ENCODE data around the gene CFD. TPM values are rescaled to one million over a fixed set of nuclear protein-coding genes. Genes with fewer than 3 reads are reported as not detected.

Gene CFD
- total and polyA plus RNA-seq, 2 experiments from 2014 or later, result 3.2 to 5.2 TPM

GRCh38 chr19:885536-886224 is 26.2 kb downstream of the CFD start:
- Histone ChIP-seq H2AFZ (no peak overlapping the region), H3K9me3 (ENCODE audit: low read depth) (no peaks in the 10 kb centered on the region), H3K79me2 (ENCODE audit: insufficient read depth) (peaks cover 8% of the 10 kb centered on the region; the same call in 1 of the 2 replicates), H3K4me3 (no peak overlapping the region), H3K36me3 (ENCODE audit: low read depth) (no peaks in the 10 kb centered on the region), H3K4me2 (ENCODE audit: unreplicated experiment) (no peak overlapping the region), H4K20me1 (ENCODE audit: insufficient read depth) (no peaks in the 10 kb centered on the region), H3K9me2 (ENCODE audit: insufficient read depth) (no peaks in the 10 kb centered on the region), H3K27ac (no peak overlapping the region), H3K4me1 (ENCODE audit: insufficient read depth) (no peaks in the 10 kb centered on the region), H3K9ac (no peak overlapping the region), H3K27me3 (replicated peaks; ENCODE audit: insufficient read depth) (no peaks in the 10 kb centered on the region), H3F3A (ENCODE audit: insufficient read depth) (no peaks in the 10 kb centered on the region)
- no peak for TF ChIP-seq EZH2 (IDR thresholded peaks at IDR 0.05; ENCODE audit: insufficient read depth, poor library complexity, severe bottlenecking)
- no peak for TF ChIP-seq EZH2phosphoT487 (IDR thresholded peaks at IDR 0.05; ENCODE audit: insufficient read depth, low read depth)
- in situ Hi-C loops (cut with MboI), result no loop called here
- no peak for DNase-seq
- 94 to 95% methylated on average over 45 to 63 of the region's 64 CpGs for WGBS, 2 experiments (ENCODE audit: low coverage in 1 of 2, low lambda C conversion rate in 2 of 2, missing lambda C conversion rate in 2 of 2)

GRCh38 chr19:887072-887471 is 27.6 kb downstream of the CFD start:
- no peak for TF ChIP-seq EZH2phosphoT487 (IDR thresholded peaks at IDR 0.05; ENCODE audit: insufficient read depth, low read depth)
- no peak for TF ChIP-seq EZH2 (IDR thresholded peaks at IDR 0.05; ENCODE audit: insufficient read depth, poor library complexity, severe bottlenecking)
- Histone ChIP-seq H3K4me1 (ENCODE audit: insufficient read depth) (no peaks in the 10 kb centered on the region), H3K9ac (no peak overlapping the region), H3K9me2 (ENCODE audit: insufficient read depth) (no peaks in the 10 kb centered on the region), H3K27me3 (replicated peaks; ENCODE audit: insufficient read depth) (no peaks in the 10 kb centered on the region), H2AFZ (no peak overlapping the region), H3K4me3 (no peak overlapping the region), H3F3A (ENCODE audit: insufficient read depth) (no peaks in the 10 kb centered on the region), H3K9me3 (ENCODE audit: low read depth) (no peaks in the 10 kb centered on the region), H3K4me2 (ENCODE audit: unreplicated experiment) (no peak overlapping the region), H3K36me3 (ENCODE audit: low read depth) (no peaks in the 10 kb centered on the region), H3K27ac (no peak overlapping the region), H4K20me1 (ENCODE audit: insufficient read depth) (no peaks in the 10 kb centered on the region), H3K79me2 (ENCODE audit: insufficient read depth) (peaks cover 18% of the 10 kb centered on the region)
- in situ Hi-C loops (cut with MboI), result no loop called here
- WGBS, 2 experiments (ENCODE audit: low coverage in 1 of 2, low lambda C conversion rate in 2 of 2, missing lambda C conversion rate in 2 of 2), result 83 to 84% methylated on average over 16 of the region's 16 CpGs
- DNase-seq, result peak; percentile 75

DNA sequence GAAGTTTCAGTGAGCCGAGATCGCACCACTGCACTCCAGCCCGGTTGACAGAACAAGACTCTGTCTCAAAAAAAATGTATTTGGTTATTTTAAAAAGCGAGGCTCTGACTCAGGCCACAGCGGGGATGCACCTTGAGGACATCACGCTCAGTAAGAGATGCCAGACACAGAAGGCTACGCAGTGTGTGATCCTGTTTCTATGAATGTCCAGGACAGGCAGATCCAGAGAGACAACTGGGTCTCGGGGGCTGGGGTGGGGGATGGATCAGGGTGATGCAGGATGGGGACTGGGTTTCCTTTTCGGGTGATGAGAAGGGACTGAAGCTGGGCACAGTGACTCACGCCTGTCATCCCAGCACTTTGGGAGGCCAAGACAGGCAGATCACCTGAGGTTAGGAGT is 28.1 kb downstream of the CFD start:
- H2AFZ ChIP-seq, result no peak overlapping the region
- H3K4me2 ChIP-seq (ENCODE audit: unreplicated experiment), result no peak overlapping the region
- H3F3A ChIP-seq (ENCODE audit: insufficient read depth), result no peaks in the 10 kb centered on the region
- H3K9me2 ChIP-seq (ENCODE audit: insufficient read depth), result no peaks in the 10 kb centered on the region
- no peaks in the 10 kb centered on the region for H3K9me3 ChIP-seq (ENCODE audit: low read depth)
- TF ChIP-seq EZH2 (IDR thresholded peaks at IDR 0.05; ENCODE audit: insufficient read depth, poor library complexity, severe bottlenecking) (no peak), EZH2phosphoT487 (IDR thresholded peaks at IDR 0.05; ENCODE audit: insufficient read depth, low read depth) (no peak)
- H3K27ac ChIP-seq, result no peak overlapping the region
- no peaks in the 10 kb centered on the region for H3K36me3 ChIP-seq (ENCODE audit: low read depth)
- 91 to 94% methylated on average over 10 of the region's 10 CpGs for WGBS, 2 experiments (ENCODE audit: low coverage in 1 of 2, low lambda C conversion rate in 2 of 2, missing lambda C conversion rate in 2 of 2)
- in situ Hi-C loops (cut with MboI), result no loop called here
- H3K27me3 ChIP-seq (replicated peaks; ENCODE audit: insufficient read depth), result no peaks in the 10 kb centered on the region
- no peak for DNase-seq
- no peak overlapping the region for H3K4me3 ChIP-seq
- H3K79me2 ChIP-seq (ENCODE audit: insufficient read depth), result peaks cover 24% of the 10 kb centered on the region
- H3K4me1 ChIP-seq (ENCODE audit: insufficient read depth), result no peaks in the 10 kb centered on the region
- H4K20me1 ChIP-seq (ENCODE audit: insufficient read depth), result no peaks in the 10 kb centered on the region
- no peak overlapping the region for H3K9ac ChIP-seq

DNA sequence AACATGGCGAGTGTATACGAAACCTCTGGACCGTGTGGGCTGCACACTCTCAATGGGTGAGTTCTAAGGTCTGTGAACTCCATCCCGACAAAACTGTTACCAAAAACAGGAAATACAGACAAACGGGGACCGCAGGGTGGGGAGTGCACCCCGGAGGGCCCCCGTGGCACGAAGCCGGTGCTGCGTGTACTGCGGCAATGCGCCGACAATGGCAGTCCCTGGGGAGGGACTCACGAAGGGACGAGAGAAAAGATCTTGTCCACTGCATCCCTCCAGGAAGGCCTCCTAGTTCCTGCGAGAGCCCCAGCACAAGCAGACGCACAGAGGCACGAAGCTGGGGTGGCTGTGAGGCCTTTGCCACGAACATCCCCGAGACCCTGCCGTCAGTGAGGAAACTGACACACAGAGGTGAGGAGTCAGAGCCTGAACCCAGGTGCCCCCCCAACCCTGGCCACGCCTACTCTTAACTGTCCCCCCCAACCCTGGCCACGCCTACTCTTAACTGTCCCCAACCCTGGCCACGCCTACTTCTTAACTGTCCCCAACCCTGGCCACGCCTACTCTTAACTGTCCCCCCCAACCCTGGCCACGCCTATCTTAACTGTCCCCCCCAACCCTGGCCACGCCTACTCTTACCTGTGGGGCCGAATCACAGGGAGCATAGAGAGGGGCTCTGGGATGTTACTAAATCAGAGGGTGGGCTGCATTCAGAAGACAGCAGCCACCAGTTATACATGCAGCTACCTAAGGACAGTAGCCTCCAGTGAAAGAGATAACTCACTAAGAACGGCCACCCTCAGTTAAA is 29.3 kb downstream of the CFD start:
- Histone ChIP-seq H3K9me2 (ENCODE audit: insufficient read depth) (no peaks in the 10 kb centered on the region), H3K4me2 (ENCODE audit: unreplicated experiment) (no peak overlapping the region), H3K4me3 (no peak overlapping the region), H3K79me2 (ENCODE audit: insufficient read depth) (peaks cover 24% of the 10 kb centered on the region), H3F3A (ENCODE audit: insufficient read depth) (peaks cover 3% of the 10 kb centered on the region), H3K4me1 (ENCODE audit: insufficient read depth) (no peaks in the 10 kb centered on the region), H3K27me3 (replicated peaks; ENCODE audit: insufficient read depth) (no peaks in the 10 kb centered on the region), H3K9ac (no peak overlapping the region), H2AFZ (no peak overlapping the region), H3K9me3 (ENCODE audit: low read depth) (no peaks in the 10 kb centered on the region), H3K36me3 (ENCODE audit: low read depth) (no peaks in the 10 kb centered on the region), H4K20me1 (ENCODE audit: insufficient read depth) (no peaks in the 10 kb centered on the region), H3K27ac (no peak overlapping the region)
- in situ Hi-C loops (cut with MboI), result no loop called here
- WGBS, 2 experiments (ENCODE audit: low coverage in 1 of 2, low lambda C conversion rate in 2 of 2, missing lambda C conversion rate in 2 of 2), result 88 to 93% methylated on average over 26 to 30 of the region's 30 CpGs
- DNase-seq, result no peak
- TF ChIP-seq EZH2 (IDR thresholded peaks at IDR 0.05; ENCODE audit: insufficient read depth, poor library complexity, severe bottlenecking) (no peak), EZH2phosphoT487 (IDR thresholded peaks at IDR 0.05; ENCODE audit: insufficient read depth, low read depth) (no peak)

Data from GM23248 (cell line).